ENCODE data around the gene IL12A.

IL12A gene

DNA sequence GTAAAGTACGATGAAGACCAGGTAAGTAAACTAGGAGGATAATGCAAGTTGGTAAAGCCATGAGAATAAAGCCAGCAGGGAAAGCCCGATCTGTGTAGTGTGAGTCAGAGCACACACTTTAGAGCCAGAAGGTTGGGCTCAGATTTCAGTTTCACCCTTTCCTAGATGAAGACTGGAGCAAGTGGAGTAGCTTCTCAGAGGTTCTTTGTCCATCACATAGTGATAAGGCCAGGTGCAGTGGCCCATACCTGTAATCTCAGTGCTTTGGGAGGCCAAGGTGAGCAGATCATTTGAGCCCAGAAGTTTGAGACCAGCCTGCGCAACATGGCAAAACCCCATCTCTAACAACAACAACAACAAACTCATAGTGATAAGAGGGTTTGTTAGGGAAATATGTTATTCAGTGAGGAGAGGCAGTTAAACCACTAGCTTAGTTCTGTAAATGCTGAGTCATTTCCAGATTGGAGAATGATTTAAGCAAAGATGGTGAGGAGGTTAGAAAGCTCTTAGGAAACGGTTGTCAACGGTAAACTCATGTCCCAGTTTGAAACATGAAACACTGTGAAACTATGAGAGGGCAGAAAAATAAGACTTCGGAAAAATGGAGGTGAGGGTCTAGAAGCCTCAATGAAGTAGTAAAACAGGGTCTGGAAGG is 39.0 kb downstream of the IL12A start:
- DNase-seq (ENCODE audit: low read depth) = no peak

DNA sequence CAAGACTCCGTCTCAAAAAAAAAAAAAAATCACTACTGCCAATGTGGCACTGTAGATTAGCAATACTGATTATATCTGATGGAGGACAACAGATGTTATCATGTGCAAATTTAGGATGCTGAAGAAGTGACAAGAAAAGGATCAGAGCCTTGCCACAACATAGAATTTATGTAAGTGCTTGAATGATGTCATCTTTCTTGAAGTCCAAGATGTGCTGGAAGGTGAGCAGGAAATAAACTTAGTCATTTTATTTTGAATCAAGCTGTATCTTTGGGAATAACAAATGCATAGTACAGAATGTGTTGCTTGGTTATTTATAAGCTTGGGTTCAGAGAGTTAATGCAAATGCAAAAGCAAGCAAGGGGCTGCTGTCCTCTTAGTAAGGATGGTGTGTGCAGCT is 47.1 kb downstream of the IL12A start:
- DNase-seq (ENCODE audit: low read depth) = no peak

DNA sequence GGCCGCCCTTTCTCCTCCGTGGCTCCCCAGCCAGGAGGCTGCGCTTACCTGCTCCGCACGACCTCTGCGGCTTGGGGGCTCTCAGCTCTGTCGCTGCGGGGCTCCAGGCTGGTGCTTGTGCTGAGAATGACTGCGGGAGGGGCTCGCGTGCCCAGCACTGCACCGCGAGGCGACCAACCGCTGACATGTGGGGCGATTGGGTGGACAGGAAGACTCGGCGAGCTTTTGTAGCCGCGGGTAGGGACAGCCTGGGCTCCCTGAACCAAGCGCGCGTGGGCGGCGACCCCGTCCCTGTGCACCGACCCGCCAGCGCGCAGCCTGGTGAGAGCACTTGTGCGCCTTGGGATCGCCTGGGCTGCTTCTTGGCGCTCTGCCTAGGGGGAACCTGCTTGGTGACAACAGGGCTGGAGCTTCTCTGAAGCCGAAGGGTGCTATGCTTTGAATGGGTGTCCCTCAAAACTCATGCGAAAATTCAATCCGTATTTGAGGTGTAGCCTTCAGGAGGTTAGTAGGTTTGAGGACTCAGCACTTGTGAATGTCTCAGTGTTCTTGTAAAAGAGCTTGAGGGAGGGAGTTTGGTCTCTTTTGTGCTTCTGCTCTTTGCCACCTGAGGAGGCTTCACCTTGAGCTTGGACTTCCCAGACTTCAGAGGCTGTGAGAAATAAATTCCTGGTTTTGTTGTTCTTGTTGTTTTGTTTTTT is 50.4 kb downstream of the IL12A start:
- no peak for DNase-seq (ENCODE audit: low read depth)

DNA sequence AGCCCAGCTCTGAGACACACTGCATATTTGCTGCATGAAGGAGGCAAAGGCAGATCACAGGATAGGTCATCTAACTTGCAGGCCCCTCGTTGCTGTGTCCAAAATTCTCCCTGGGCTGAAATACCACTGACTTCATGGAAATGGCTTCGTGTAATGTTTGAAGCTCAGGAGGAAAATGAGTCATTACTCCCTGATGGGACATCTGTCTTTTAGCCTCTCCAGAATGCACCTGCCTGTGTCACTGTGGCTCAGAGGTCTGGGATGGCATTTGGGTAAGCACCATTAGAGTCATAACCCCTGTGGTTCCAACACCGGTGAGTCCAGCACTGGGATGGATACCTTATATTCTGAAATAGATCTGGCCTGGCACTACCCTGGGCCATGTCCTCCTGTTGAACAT is 51.5 kb downstream of the IL12A start:
- DNase-seq (ENCODE audit: low read depth) = no peak

DNA sequence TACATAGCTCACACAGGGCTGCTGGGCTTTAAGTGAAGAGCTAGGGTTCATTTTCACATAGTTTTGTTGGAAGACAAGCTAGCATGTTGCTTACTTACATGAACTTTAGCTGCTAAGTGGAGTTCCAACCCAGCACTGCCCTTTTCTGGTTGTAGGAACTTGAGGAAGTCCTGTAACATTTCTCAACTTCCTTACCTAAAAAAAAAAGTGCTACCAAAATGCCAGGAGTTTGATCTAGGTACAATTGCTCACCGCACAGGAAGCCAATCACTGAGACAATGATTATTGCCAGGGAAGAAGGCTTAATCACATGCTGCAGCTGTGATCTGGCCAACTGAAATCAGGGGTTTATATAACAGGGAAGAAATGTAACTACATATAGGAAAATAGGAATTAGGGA is 52.8 kb downstream of the IL12A start:
- no peak for DNase-seq (ENCODE audit: low read depth)

DNA sequence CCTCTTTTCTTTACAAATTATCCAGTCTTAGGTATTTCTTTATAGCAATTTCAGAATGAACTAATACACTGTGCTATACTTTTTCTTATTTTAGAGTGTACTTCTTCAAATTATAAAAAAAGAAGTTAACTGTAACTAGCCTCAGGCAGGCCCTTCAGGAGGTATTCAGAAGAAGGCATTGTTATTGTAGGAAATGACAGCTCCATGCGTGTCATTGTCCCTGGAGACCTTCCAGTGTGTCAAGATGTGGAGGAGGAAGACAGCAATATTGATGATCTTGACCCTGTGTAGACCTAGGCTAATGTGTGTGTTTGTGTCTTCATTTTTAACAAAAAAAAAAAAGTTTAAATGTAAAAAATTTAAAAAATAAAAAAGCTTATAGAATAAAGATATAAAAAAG is 55.5 kb downstream of the IL12A start:
- DNase-seq (ENCODE audit: low read depth) = no peak
